ENCODE data around the gene STIM2. TPM values are rescaled to one million over a fixed set of nuclear protein-coding genes. Genes with fewer than 3 reads are reported as not detected.

STIM2 gene
- total and polyA plus RNA-seq, 9 of the 15 experiments (the other 6 are each of a cell fraction or from before 2014, with no cell fraction given) = 7.2 to 26.8 (median 15.4) TPM

- TF ChIP-seq ADNP (tag; IDR thresholded peaks at IDR 0.05) (no peak), NR2C2 (CRISPR knock-in tag; IDR thresholded peaks at IDR 0.05) (no peak), NR2C2 (tag; IDR thresholded peaks at IDR 0.05) (no peak), ZEB2 (IDR thresholded peaks at IDR 0.05) (no peak), MYC (IDR thresholded peaks at IDR 0.05; ENCODE audit: low read depth, low read length) (no peak), MYC (CRISPR knock-in tag; IDR thresholded peaks at IDR 0.05; ENCODE audit: borderline replicate concordance, low read depth) (no peak)
- TF ChIP-seq, protein P1, sequence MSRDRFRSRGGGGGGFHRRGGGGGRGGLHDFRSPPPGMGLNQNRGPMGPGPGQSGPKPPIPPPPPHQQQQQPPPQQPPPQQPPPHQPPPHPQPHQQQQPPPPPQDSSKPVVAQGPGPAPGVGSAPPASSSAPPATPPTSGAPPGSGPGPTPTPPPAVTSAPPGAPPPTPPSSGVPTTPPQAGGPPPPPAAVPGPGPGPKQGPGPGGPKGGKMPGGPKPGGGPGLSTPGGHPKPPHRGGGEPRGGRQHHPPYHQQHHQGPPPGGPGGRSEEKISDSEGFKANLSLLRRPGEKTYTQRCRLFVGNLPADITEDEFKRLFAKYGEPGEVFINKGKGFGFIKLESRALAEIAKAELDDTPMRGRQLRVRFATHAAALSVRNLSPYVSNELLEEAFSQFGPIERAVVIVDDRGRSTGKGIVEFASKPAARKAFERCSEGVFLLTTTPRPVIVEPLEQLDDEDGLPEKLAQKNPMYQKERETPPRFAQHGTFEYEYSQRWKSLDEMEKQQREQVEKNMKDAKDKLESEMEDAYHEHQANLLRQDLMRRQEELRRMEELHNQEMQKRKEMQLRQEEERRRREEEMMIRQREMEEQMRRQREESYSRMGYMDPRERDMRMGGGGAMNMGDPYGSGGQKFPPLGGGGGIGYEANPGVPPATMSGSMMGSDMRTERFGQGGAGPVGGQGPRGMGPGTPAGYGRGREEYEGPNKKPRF (IDR thresholded peaks at IDR 0.05; ENCODE audit: low read depth, low read length) = no peak
- TF ChIP-seq, protein P2, sequence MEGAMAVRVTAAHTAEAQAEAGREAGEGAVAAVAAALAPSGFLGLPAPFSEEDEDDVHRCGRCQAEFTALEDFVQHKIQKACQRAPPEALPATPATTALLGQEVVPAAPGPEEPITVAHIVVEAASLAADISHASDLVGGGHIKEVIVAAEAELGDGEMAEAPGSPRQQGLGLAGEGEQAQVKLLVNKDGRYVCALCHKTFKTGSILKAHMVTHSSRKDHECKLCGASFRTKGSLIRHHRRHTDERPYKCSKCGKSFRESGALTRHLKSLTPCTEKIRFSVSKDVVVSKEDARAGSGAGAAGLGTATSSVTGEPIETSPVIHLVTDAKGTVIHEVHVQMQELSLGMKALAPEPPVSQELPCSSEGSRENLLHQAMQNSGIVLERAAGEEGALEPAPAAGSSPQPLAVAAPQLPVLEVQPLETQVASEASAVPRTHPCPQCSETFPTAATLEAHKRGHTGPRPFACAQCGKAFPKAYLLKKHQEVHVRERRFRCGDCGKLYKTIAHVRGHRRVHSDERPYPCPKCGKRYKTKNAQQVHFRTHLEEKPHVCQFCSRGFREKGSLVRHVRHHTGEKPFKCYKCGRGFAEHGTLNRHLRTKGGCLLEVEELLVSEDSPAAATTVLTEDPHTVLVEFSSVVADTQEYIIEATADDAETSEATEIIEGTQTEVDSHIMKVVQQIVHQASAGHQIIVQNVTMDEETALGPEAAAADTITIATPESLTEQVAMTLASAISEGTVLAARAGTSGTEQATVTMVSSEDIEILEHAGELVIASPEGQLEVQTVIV (CRISPR knock-in tag; IDR thresholded peaks at IDR 0.05; ENCODE audit: borderline replicate concordance) = no peak
Measured at GRCh38 chr4:26840786-26841185, 19.9 kb upstream of the STIM2 start (continued).

All from K562 (cell line).